Bronchial epithelial cell (primary cell): ENCODE measurements around the gene ADGRD1. TPM values are rescaled to one million over a fixed set of nuclear protein-coding genes. Genes with fewer than 3 reads are reported as not detected.

ENCODE experiments used
- DNase-seq: peaks from one replicate; pipeline ENCODE4 v3.0.0-alpha.2; 2010; ENCODE audit warnings: low read depth
- FAIRE-seq: peaks from 2 replicates; lab custom pipeline; 2011; peaks lifted over from hg19 to GRCh38; lab: Jason Lieb, UNC
- H3K27me3 ChIP-seq: 2 replicates; pipeline ENCODE4 v1.5.1; 2011; ENCODE audit warnings: low read length; ENCODE audit not compliant: control insufficient read depth, insufficient read depth
- H3K36me3 ChIP-seq: 2 replicates; pipeline ENCODE4 v1.5.1; 2011; ENCODE audit warnings: low read length; ENCODE audit not compliant: control insufficient read depth, insufficient read depth
- H3K4me3 ChIP-seq: 2 replicates; pipeline ENCODE4 v1.5.1; 2011; ENCODE audit warnings: mild to moderate bottlenecking, low read depth, low read length, control low read depth
- total RNA-seq: library from RNA; depleted of rRNA; stranded (reverse); fragments of >200 nt; gene quantifications from 2 replicates; pipeline ENCODE4 v1.2.1, GENCODE V29; 2014
- TF ChIP-seq, protein P1 (sequence below): IDR thresholded peaks from 2 replicates; pipeline ENCODE4 v1.5.1; 2011; ENCODE audit warnings: mild to moderate bottlenecking, moderate library complexity, low read length, control low read depth, inconsistent platforms; ENCODE audit not compliant: insufficient read depth, severe bottlenecking

ADGRD1 gene
- total RNA-seq, 1 donor from 2014 or later, result not detected

DNA sequence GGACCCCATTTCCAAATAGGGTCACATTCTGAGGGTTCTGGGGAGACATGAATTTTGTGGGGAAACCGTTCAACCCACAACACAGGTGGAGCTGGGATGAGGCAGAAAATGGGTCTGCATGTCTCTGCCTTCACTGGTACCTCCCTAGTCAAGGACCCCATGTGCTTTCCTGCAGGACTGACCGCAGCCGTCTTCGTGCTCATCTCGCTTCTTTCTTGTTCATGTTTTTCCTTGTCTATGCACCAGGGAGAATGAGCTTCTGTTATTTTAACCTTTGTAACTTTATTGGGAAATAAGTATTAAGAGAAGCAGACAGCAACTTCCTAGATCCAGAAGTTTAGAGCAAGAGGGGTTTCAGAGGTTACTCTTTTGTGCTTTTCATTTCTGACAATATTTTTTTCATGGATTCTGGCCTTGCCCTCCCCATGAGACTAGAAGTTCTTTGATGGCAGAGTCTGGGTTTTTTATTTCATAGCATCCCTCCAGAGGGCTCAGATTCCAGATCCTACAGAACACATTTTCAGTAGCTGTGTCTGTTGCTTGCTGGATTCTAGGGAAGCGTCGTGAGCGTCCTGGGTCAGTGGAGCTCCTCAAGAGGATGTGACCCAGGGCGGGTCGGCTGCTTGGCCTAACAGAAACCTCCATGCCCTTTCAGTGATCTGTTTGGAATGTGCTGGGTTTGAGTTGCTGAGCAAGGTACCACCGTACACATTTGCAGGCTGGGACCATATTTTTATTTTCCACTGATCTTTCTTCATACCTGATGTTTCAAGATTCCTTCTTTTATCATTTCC lies 104.2 kb downstream of the ADGRD1 start:
- no peaks in the 10 kb centered on the region for H3K27me3 ChIP-seq
- H3K36me3 ChIP-seq, result no peaks in the 10 kb centered on the region
- no peak for FAIRE-seq
- TF ChIP-seq, protein P1, sequence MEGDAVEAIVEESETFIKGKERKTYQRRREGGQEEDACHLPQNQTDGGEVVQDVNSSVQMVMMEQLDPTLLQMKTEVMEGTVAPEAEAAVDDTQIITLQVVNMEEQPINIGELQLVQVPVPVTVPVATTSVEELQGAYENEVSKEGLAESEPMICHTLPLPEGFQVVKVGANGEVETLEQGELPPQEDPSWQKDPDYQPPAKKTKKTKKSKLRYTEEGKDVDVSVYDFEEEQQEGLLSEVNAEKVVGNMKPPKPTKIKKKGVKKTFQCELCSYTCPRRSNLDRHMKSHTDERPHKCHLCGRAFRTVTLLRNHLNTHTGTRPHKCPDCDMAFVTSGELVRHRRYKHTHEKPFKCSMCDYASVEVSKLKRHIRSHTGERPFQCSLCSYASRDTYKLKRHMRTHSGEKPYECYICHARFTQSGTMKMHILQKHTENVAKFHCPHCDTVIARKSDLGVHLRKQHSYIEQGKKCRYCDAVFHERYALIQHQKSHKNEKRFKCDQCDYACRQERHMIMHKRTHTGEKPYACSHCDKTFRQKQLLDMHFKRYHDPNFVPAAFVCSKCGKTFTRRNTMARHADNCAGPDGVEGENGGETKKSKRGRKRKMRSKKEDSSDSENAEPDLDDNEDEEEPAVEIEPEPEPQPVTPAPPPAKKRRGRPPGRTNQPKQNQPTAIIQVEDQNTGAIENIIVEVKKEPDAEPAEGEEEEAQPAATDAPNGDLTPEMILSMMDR, result no peak
- no peak for DNase-seq
- no peak overlapping the region for H3K4me3 ChIP-seq

DNA sequence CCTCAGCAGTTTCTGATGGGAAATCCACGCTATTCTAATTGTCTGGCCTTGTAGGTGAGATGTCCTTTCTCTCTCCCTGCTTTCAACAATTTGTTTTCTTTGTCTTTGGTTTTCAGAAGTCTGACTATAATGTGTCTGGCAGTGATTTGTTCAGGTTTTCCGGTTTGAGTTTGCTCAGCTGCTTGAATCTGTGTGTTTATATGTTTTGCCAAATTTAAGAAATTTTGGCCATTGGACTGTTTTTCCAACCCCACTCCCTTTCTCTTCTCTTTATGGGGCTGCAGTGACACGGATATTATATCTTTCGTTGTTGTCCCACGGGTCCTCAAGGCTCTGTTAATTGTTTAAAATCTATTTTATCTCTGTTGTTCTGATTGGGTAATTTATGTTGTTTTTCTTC lies 105.0 kb downstream of the ADGRD1 start:
- H3K27me3 ChIP-seq, result no peaks in the 10 kb centered on the region
- DNase-seq (no peak), FAIRE-seq (no peak)
- H3K4me3 ChIP-seq, result no peak overlapping the region
- TF ChIP-seq, protein P1, result no peak
- no peaks in the 10 kb centered on the region for H3K36me3 ChIP-seq

DNA sequence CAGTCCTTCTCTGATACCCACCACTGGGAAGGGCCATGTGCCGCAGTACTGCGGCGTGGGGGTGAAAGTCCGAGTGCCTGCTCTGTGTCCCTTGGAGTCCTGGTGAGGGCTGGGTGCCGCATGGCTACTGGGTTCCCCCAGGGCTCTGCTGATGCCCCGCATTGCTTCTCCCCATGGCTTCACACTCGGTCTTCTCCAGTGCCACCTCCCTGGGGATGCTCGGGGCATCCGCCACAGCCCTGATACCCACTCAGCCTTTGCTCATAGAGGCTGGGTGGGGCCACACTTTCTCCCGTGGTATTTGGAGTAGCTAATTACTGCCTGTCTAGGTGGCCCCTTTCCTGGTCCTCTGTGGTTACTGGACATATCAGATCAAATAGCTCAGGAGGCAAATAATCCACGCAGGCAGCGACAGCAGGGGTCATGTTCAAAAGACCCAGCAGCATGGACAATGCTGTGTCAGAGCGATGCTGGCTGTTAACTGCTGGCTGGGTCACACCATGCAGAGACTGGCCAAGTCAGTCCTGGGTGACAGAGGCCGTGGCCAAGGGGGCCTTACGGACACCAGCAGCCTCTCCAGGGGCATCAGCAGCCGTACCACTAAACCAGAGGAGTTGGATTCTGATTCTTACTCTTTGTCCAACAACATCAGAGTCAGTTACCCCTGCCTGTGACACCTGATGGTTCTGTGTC lies 106.5 kb downstream of the ADGRD1 start:
- H3K36me3 ChIP-seq, result no peaks in the 10 kb centered on the region
- FAIRE-seq (no peak), DNase-seq (no peak)
- no peaks in the 10 kb centered on the region for H3K27me3 ChIP-seq
- TF ChIP-seq, protein P1, result no peak
- no peak overlapping the region for H3K4me3 ChIP-seq

DNA sequence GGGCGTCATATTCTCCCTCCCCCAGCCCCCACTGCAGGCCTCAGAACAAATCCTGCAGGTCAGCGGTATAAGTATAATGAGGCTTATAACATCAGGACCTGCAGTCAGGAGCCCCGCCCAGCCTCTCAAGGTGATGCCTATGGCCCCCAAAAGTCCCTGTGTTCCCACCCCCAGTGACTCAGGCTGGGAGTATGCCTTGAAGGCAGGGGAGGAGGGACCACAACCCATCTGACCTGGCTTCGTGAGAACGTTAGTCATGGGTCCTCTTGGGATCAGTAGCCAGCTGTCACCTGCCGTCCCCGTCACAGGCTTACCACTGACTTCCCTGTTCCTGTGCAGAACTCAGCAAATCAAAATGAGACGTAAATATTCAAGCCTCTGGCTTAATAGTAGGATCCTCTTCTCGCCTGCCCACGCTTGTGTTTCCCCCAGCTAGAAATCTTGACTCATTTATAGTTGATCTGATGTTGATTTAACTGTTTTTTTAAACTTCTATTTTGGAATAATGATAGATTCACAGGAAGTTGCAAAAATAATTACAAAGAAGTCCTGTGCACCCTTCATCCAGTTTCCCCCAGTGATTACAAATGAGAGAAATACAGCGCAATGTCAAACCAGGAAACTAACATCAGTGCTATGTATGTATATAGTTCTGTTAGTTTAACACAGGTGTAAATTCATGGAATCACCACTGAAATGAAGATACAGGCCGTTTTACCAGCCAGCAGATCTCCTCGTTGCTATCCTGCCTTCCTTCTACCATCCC lies 107.5 kb downstream of the ADGRD1 start:
- FAIRE-seq (no peak), DNase-seq (no peak)
- TF ChIP-seq, protein P1, result no peak
- no peaks in the 10 kb centered on the region for H3K27me3 ChIP-seq
- no peak overlapping the region for H3K4me3 ChIP-seq
- no peaks in the 10 kb centered on the region for H3K36me3 ChIP-seq

DNA sequence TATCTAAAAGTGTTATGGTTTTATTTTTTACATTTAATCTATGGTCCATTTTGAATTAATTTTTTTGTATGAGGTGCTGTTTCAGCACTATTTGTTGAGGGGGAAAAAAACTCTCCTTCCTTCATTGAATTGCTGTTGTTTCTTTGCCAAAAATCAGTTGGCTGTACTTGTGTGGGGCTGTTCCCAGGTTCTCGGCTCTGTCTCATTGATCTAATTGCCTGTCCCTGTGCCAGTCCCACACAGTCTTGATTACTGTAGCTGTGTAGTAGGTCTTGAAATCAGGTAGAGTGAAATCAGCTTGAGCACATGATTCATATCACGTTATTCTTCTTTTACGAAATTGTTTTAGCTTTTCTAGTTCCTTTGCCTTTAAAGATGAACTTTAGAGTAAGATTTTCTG lies 109.7 kb downstream of the ADGRD1 start:
- Histone ChIP-seq H3K36me3 (no peaks in the 10 kb centered on the region), H3K4me3 (no peak overlapping the region), H3K27me3 (no peaks in the 10 kb centered on the region)
- TF ChIP-seq, protein P1, result no peak
- FAIRE-seq (no peak), DNase-seq (no peak)
